Epithelial cell of esophagus (primary cell): ENCODE data around the gene SLC35F4.

Source experiments
- DNase-seq: peaks from one replicate; pipeline ENCODE4 v3.0.0; 2010; ENCODE audit warnings: low read depth
- H3K4me3 ChIP-seq: 2 replicates; pipeline ENCODE4 v1.5.1; 2011; ENCODE audit warnings: mild to moderate bottlenecking, low read length, control low read depth
- CTCF ChIP-seq: IDR thresholded peaks from 2 replicates; pipeline ENCODE4 v1.5.1; 2011; ENCODE audit warnings: low read depth, mild to moderate bottlenecking, low read length, control low read depth, inconsistent platforms; ENCODE audit not compliant: insufficient read depth; ENCODE audit errors: missing control alignments

SLC35F4 gene

DNA sequence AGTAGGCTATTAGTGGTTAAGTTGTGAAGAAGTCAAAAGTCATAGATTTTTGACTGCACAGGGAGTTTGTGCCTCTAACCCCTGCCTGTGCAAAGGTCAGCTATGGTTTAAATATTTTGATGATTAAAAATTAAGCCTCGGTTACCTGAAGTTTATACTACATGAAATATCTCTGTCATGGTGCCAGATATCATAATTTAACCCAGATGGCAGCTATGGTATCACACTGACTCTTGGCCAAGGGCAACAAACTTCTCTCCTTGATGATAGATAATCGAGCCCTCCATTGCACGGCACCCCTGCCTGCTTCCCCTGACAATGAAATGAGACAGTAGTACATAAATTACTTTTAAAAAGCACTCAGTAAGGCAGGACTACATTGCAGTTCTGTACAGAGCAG lies 80.8 kb downstream of the SLC35F4 start:
- no peak for TF ChIP-seq CTCF
- DNase-seq, result no peak
- H3K4me3 ChIP-seq, result no peak overlapping the region

DNA sequence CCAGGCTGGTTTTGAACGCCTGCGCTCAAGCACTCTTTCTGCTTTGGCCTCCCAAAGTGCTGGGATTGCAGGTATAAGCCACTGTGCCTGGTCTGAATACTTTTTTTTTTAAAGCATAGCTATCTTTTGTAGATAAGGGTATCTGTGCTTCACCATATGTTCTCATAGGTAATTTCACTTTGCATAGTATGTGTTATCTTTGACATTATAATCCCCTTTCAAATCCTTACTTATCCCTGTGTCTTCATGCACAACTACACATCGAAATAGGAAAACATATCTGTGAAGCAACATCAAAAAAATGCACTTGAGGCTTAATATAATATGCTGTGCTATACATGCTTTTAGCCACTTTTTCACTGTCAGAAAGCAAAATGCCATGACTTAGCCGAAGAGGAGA lies 94.1 kb downstream of the SLC35F4 start:
- TF ChIP-seq CTCF, result no peak
- no peak overlapping the region for H3K4me3 ChIP-seq
- DNase-seq, result no peak

DNA sequence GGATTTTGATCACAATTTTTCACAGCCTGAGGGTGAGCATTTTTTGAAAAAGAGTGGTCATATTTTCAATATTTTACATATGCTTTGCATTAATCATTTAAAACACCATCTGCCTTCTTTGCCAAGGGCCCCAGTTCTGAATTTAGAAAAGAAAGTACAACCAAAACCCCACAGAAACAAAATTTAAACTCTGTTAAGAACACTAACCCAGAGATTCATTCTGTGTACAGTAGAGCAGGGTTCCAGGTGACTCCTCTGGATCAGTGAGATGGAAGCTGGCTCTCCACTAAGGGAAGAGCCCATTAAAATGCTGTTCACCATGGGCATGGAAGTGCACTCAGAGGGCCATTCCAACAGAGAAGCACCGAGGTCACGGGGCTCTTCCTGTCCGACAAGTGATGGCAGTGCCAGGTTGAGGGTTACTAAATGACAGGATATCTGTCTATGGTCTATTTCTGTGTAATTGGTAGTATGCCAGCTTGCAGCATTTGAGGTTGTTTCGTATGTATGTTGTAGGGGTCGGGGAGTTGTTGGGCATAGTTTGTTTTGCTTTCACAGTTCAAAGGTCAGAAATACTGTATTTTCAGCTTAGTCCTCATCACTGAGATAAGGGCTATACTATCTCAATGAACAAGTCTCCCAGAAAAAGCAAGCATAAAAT lies 95.9 kb downstream of the SLC35F4 start:
- H3K4me3 ChIP-seq, result no peak overlapping the region
- TF ChIP-seq CTCF, result no peak
- DNase-seq, result no peak

DNA sequence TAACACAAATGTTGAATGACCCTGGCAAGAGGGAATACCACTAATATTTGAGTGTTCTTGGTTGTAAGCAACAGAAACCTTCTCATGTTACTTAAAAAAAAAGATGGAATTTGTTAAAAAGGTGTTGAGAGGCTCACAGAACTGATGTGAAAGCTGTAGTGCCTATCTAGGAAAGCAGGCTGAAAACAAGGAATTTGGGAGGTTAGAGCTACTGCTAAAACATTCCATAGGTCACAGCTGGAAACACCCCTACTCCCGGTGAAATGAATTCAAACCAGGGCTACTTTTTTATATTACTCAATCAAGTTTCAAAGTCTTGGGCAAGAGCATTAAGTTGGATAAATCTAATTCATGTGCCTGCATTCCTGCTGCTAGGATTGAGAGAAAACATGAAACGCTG lies 104.1 kb downstream of the SLC35F4 start:
- TF ChIP-seq CTCF, result no peak
- DNase-seq, result no peak
- no peak overlapping the region for H3K4me3 ChIP-seq

- no peak for DNase-seq
- no peak overlapping the region for H3K4me3 ChIP-seq
- TF ChIP-seq CTCF, result no peak
Measured at GRCh38 chr14:57760896-57761295, 105.0 kb downstream of the SLC35F4 start.

DNA sequence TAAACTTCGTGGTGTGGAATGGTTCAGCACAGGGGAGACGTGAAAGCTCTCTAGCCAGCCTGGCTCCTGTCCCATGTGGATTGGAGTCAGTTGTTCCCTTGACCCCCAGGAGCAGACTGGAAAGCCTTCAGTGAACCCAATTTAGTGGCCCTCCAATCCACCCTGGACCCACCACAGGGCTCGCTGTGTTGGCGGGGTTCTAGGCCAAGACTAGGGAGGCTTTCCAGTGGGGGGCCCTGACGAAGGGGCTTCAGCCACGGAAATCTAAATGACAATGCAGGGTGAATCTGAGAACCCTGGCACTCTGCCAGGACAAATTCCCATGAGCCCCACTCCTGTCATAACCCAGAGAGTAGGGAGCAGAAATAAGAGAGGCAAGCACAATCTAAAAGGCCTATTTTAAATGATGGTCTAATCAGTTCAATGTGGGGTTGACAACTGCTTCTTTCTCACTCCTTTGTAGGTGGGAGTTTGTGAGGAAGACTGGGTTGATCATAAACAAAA lies 110.8 kb downstream of the SLC35F4 start:
- DNase-seq, result no peak
- no peak for TF ChIP-seq CTCF
- H3K4me3 ChIP-seq, result no peak overlapping the region

GRCh38 chr14:57754527-57754926 lies 111.4 kb downstream of the SLC35F4 start:
- no peak for DNase-seq
- H3K4me3 ChIP-seq, result no peak overlapping the region
- TF ChIP-seq CTCF, result no peak
